ENCODE measurements around the gene SCAP. TPM values are rescaled to one million over a fixed set of nuclear protein-coding genes. Genes with fewer than 3 reads are reported as not detected.

SCAP gene
- total and polyA plus RNA-seq, 2 experiments from 2014 or later = 35.5 to 141 TPM

GRCh38 chr3:47367631-47368030 lies 108.1 kb downstream of the SCAP start (continued):
- TF ChIP-seq REST (IDR thresholded peaks at IDR 0.05; ENCODE audit: unreplicated experiment) = no peak

- Mint-ChIP-seq H3K27ac (no peak overlapping the region), H3K4me1 (peaks cover 6% of the 10 kb centered on the region), H3K27me3 (ENCODE audit: insufficient read depth, low read depth, poor library complexity) (peaks cover 12% of the 10 kb centered on the region), H3K36me3 (ENCODE audit: low read depth) (no peaks in the 10 kb centered on the region; the same call in 1 of the 3 replicates), H3K9me3 (peaks cover 7% of the 10 kb centered on the region; the same call in 2 of the 3 replicates), H3K4me3 (no peak overlapping the region)
- TF ChIP-seq JUNB (IDR thresholded peaks at IDR 0.05; ENCODE audit: unreplicated experiment) (no peak), REST (IDR thresholded peaks at IDR 0.05; ENCODE audit: unreplicated experiment) (no peak), ZNF114 (CRISPR knock-in tag; IDR thresholded peaks at IDR 0.05) (no peak), ZNF331 (CRISPR knock-in tag; IDR thresholded peaks at IDR 0.05; ENCODE audit: low read depth) (no peak), CTCF (conservative IDR thresholded peaks at IDR 0.05; ENCODE audit: low read depth in 2 of 2) (no peak), EZH2phosphoT487 (IDR thresholded peaks at IDR 0.05; ENCODE audit: unreplicated experiment) (no peak), EZH2 (IDR thresholded peaks at IDR 0.05; ENCODE audit: low read depth, unreplicated experiment) (no peak), STAT1 (IDR thresholded peaks at IDR 0.05; ENCODE audit: unreplicated experiment) (no peak)
- Histone ChIP-seq H4K20me1 (replicated peaks; ENCODE audit: insufficient read depth) (no peaks in the 10 kb centered on the region), H3F3A (replicated peaks; ENCODE audit: low read depth) (no peaks in the 10 kb centered on the region), H3K27me3 (ENCODE audit: insufficient read depth) (no peaks in the 10 kb centered on the region), H2AFZ (no peak overlapping the region), H3K79me2 (replicated peaks; ENCODE audit: insufficient read depth) (no peaks in the 10 kb centered on the region), H3K4me1 (ENCODE audit: insufficient read depth) (peaks cover 5% of the 10 kb centered on the region; the same call in 1 of the 2 replicates), H3K4me2 (no peak overlapping the region), H3K4me3 (no peak overlapping the region), H3K36me3 (ENCODE audit: insufficient read depth) (no peaks in the 10 kb centered on the region), H3K9me2 (ENCODE audit: insufficient read depth) (no peaks in the 10 kb centered on the region), H3K27ac (ENCODE audit: low read depth) (no peak overlapping the region)
- ATAC-seq = no peak
- DNase-seq (ENCODE audit: low spot score) = no peak
These were observed 108.9 kb downstream of the SCAP start for GRCh38 chr3:47366833-47367232.
